HCT116 (cell line): ENCODE results near the gene RAD52. TPM values are rescaled to one million over a fixed set of nuclear protein-coding genes. Genes with fewer than 3 reads are reported as not detected.

Experiments
- ATAC-seq: fragments of 200-7000 bp; cut with Tn5 transposase; 2 replicates; pipeline ENCODE4 v1.9.1; 2020; ENCODE audit warnings: mild to moderate bottlenecking, moderate library complexity
- BruUV-seq: library from RNA; stranded (reverse); fragments of 400-500 nt; replicated peaks from 2 replicates; lab custom pipeline; 2021; lab: Mats Ljungman, UMichigan
- CTCF ChIA-PET: fragments of 300-600 bp; sonication (Branson Sonifier 250); formaldehyde crosslinking; loops from one replicate; lab custom pipeline; 2021; ENCODE audit warnings: antibody characterized with exemption; lab: Charles Lee
- POLR2A ChIA-PET: fragments of 300-600, 350-600 bp; sonication (Branson Sonifier 250); formaldehyde crosslinking; loops from one replicate; lab custom pipeline; 2021; ENCODE audit warnings: antibody characterized with exemption; lab: Charles Lee
- RAD21 ChIA-PET, 2 experiments: fragments of 300-600 bp; sonication (Branson Sonifier 250); formaldehyde crosslinking; loops; one replicate each; lab custom pipeline; 2023; ENCODE audit warnings: low total read pairs in 2 of 2; ENCODE audit not compliant: uncharacterized antibody in 2 of 2, unreplicated experiment in 2 of 2, low non-redundant PET in 1 of 2; lab: Charles Lee
- DNase-seq: peaks from one replicate; pipeline ENCODE4 v3.0.0-alpha.2; 2010; ENCODE audit warnings: low read depth, low spot score
- H2AFZ ChIP-seq: fragments of 200-600 bp; shearing (Covaris generic), sonication (generic); 2 replicates; pipeline ENCODE4 v1.6.1; 2017; ENCODE audit warnings: low read depth, mixed run types, mixed read lengths, antibody characterized with exemption, low read length; ENCODE audit not compliant: poor library complexity, severe bottlenecking
- H3K27ac ChIP-seq: 2 replicates; pipeline ENCODE4 v1.5.1; 2012; ENCODE audit warnings: low read depth, low read length
- H3K27me3 ChIP-seq: fragments of 200-600 bp; sonication (generic); 2 replicates; pipeline ENCODE4 v1.6.1; 2016; ENCODE audit warnings: mixed run types, low read length, mixed read lengths; ENCODE audit not compliant: insufficient read depth
- H3K36me3 ChIP-seq, 2 experiments: fragments of 200-500 bp in 1 of 2; fragments of 200-600 bp in 1 of 2; sonication (Bioruptor generic) in 1 of 2; sonication (generic) in 1 of 2; 2 replicates each; pipeline versions ENCODE4 v1.5.1 to v1.6.1; 2014 to 2016; ENCODE audit warnings: low read length in 2 of 2, inconsistent platforms in 1 of 2, mixed read lengths in 1 of 2, mixed run types in 1 of 2; ENCODE audit not compliant: insufficient read depth in 2 of 2, control insufficient read depth in 1 of 2
- H3K4me1 ChIP-seq, 2 experiments: fragments of 200-600 bp in 1 of 2; sonication (generic) in 1 of 2; 2 replicates each; pipeline versions ENCODE4 v1.5.1 to v1.6.1; 2012 to 2017; ENCODE audit warnings: low read length in 2 of 2, inconsistent platforms in 1 of 2, mild to moderate bottlenecking in 1 of 2, mixed read lengths in 1 of 2, mixed run types in 1 of 2, moderate library complexity in 1 of 2; ENCODE audit not compliant: insufficient read depth in 2 of 2, control insufficient read depth in 1 of 2
- H3K4me2 ChIP-seq: fragments of 200-600 bp; sonication (generic); 2 replicates; pipeline ENCODE4 v1.6.1; 2017; ENCODE audit warnings: mixed run types, low read length, mixed read lengths
- H3K4me3 ChIP-seq, 2 experiments: fragments of 200-600 bp in 1 of 2; sonication (generic) in 1 of 2; replicated peaks in 1 of 2; 2 replicates each; pipeline ENCODE4 v1.5.1; 2011 to 2016; ENCODE audit warnings: low read length in 2 of 2, control low read depth in 1 of 2, low read depth in 1 of 2, mild to moderate bottlenecking in 1 of 2, mixed read lengths in 1 of 2, mixed run types in 1 of 2
- H3K79me2 ChIP-seq: fragments of 200-600 bp; sonication (generic); 2 replicates; pipeline ENCODE4 v1.6.1; 2017; ENCODE audit warnings: mild to moderate bottlenecking, mixed run types, low read length, moderate library complexity, mixed read lengths; ENCODE audit not compliant: insufficient read depth
- H3K9ac ChIP-seq: fragments of 200-600 bp; sonication (generic); 2 replicates; pipeline ENCODE4 v1.6.1; 2016; ENCODE audit warnings: low read length, mixed read lengths
- H3K9me2 ChIP-seq: fragments of 200-600 bp; sonication (generic), shearing (Covaris generic); 2 replicates; pipeline ENCODE4 v1.6.1; 2017; ENCODE audit warnings: mixed run types, mild to moderate bottlenecking, moderate library complexity; ENCODE audit not compliant: insufficient read depth
- H3K9me3 ChIP-seq, 2 experiments: fragments of 200-500 bp in 1 of 2; fragments of 200-600 bp in 1 of 2; sonication (Bioruptor generic) in 1 of 2; sonication (generic) in 1 of 2; 2 replicates each; pipeline ENCODE4 v1.6.1; 2014 to 2017; ENCODE audit warnings: low read length in 2 of 2, mixed read lengths in 2 of 2, inconsistent platforms in 1 of 2, low read depth in 1 of 2, mild to moderate bottlenecking in 1 of 2, mixed run types in 1 of 2, moderate library complexity in 1 of 2; ENCODE audit not compliant: control insufficient read depth in 1 of 2, insufficient read depth in 1 of 2
- H4K20me1 ChIP-seq: fragments of 200-600 bp; sonication (generic), shearing (Covaris generic); 2 replicates; pipeline ENCODE4 v1.6.1; 2017; ENCODE audit warnings: mixed run types, mild to moderate bottlenecking, moderate library complexity; ENCODE audit not compliant: insufficient read depth
- FOSL1 ChIP-seq: IDR thresholded peaks from 2 replicates; pipeline ENCODE4 v1.6.1; 2012; ENCODE audit warnings: low read depth
- MAX ChIP-seq: IDR thresholded peaks from 2 replicates; pipeline ENCODE4 v1.6.1; 2012
- POLR2AphosphoS5 ChIP-seq: IDR thresholded peaks from 2 replicates; pipeline ENCODE4 v1.6.1; 2011; ENCODE audit warnings: mild to moderate bottlenecking, low read depth, low read length, moderate library complexity
- RAD21 ChIP-seq: IDR thresholded peaks from 2 replicates; pipeline ENCODE4 v1.6.1; 2012; ENCODE audit warnings: low read depth, mild to moderate bottlenecking
- REST ChIP-seq: IDR thresholded peaks from 2 replicates; pipeline ENCODE4 v1.6.1; 2012; ENCODE audit warnings: low read depth
- SP1 ChIP-seq: IDR thresholded peaks from 2 replicates; pipeline ENCODE4 v1.6.1; 2012; ENCODE audit warnings: low read depth
- ZNF274 ChIP-seq: fragments of 200-500 bp; sonication (Bioruptor generic); IDR thresholded peaks from 2 replicates; pipeline ENCODE4 v1.6.1; 2014; ENCODE audit warnings: mild to moderate bottlenecking, low read depth, low read length, inconsistent platforms
- intact Hi-C: fragments of 100-400 bp; cut with micrococcal nuclease; formaldehyde crosslinking; loops from 2 replicates; pipeline ENCODE4 v1.10.0; 2022
- total RNA-seq: library from RNA; stranded (reverse); gene quantifications from one replicate; pipeline ENCODE4 v1.2.1, GENCODE V29; 2021; ENCODE audit not compliant: unreplicated experiment

The RAD52 gene
- total RNA-seq, 1 experiment from 2014 or later: 24.4 TPM

GRCh38 chr12:905261-906031 lies 44.0 kb downstream of the RAD52 start:
- BruUV-seq: no TSS peak
- Histone ChIP-seq H3K4me1 (no peaks in the 10 kb centered on the region), H3K9me2 (no peaks in the 10 kb centered on the region), H3K27me3 (no peaks in the 10 kb centered on the region), H3K79me2 (no peaks in the 10 kb centered on the region), H3K36me3 (peaks cover 44 to 65% of the 10 kb centered on the region in 2 experiments), H3K9me3 (no peaks in the 10 kb centered on the region), H3K4me2 (no peak overlapping the region), H3K4me3 (no peak overlapping the region), H3K9ac (no peak overlapping the region), H3K27ac (no peak overlapping the region), H2AFZ (no peak overlapping the region), H4K20me1 (no peaks in the 10 kb centered on the region)
- TF ChIP-seq REST (no peak), POLR2AphosphoS5 (no peak), MAX (no peak), SP1 (no peak), ZNF274 (no peak), FOSL1 (no peak), RAD21 (no peak)
- POLR2A ChIA-PET: no interaction called here
- intact Hi-C loops: no loop called here
- CTCF ChIA-PET: no interaction called here
- RAD21 ChIA-PET: no interaction called here
- no peak for DNase-seq
- ATAC-seq: no peak
